Measurements from ENCODE around the gene THOC3.
"Not testable (repeated sequence)": the region's sequence is repeated elsewhere in the genome, so short reads cannot be mapped to it uniquely, and the experiment has no call there.

The THOC3 gene

GRCh38 chr5:175938489-175938888, 29.6 kb downstream of the THOC3 start:
- not testable (repeated sequence) for DNase-seq

- not testable (repeated sequence) for DNase-seq
Measured at GRCh38 chr5:175928752-175929151, 39.4 kb downstream of the THOC3 start.

GRCh38 chr5:175925106-175925505, 43.0 kb downstream of the THOC3 start:
- DNase-seq = not testable (repeated sequence)

- DNase-seq = no peak
Measured at GRCh38 chr5:175922192-175922885, 45.8 kb downstream of the THOC3 start.

- no peak for DNase-seq
Measured at GRCh38 chr5:175921061-175921730, 46.9 kb downstream of the THOC3 start.

GRCh38 chr5:175920231-175920811, 47.8 kb downstream of the THOC3 start:
- no peak for DNase-seq

- DNase-seq = not testable (repeated sequence)
Measured at GRCh38 chr5:175915066-175916037, 52.8 kb downstream of the THOC3 start.

- not testable (repeated sequence) for DNase-seq
Measured at GRCh38 chr5:175913835-175914672, 54.1 kb downstream of the THOC3 start.

- DNase-seq = not testable (repeated sequence)
Measured at GRCh38 chr5:175910072-175910471, 58.0 kb downstream of the THOC3 start.
